Measurements from ENCODE around the gene RRAD.

Gene RRAD

DNA sequence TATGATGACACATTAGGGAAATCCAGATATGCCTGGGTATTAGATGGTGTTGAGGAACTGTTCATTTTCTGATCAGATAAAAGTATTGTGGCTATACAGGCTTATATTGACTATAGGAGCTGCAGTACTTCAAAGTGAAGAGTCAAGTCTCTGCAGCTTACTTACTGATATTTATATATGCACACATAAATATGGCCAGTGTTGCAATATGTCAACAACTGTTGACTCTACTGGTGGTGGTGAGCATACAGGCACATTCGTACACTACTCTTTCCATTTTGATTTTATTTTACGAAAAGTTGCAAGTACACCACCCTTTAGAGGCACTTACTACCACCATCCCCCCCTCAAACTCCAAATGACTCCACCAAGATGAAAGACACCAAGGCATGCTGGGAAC lies 6.3 kb upstream of the RRAD start:
- no peaks in the 10 kb centered on the region for H3K27me3 ChIP-seq
- H3K36me3 ChIP-seq, result no peaks in the 10 kb centered on the region
- TF ChIP-seq, protein P1, sequence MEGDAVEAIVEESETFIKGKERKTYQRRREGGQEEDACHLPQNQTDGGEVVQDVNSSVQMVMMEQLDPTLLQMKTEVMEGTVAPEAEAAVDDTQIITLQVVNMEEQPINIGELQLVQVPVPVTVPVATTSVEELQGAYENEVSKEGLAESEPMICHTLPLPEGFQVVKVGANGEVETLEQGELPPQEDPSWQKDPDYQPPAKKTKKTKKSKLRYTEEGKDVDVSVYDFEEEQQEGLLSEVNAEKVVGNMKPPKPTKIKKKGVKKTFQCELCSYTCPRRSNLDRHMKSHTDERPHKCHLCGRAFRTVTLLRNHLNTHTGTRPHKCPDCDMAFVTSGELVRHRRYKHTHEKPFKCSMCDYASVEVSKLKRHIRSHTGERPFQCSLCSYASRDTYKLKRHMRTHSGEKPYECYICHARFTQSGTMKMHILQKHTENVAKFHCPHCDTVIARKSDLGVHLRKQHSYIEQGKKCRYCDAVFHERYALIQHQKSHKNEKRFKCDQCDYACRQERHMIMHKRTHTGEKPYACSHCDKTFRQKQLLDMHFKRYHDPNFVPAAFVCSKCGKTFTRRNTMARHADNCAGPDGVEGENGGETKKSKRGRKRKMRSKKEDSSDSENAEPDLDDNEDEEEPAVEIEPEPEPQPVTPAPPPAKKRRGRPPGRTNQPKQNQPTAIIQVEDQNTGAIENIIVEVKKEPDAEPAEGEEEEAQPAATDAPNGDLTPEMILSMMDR (IDR thresholded peaks at IDR 0.05; ENCODE audit: low read depth, low read length), result no peak
- no peaks in the 10 kb centered on the region for H3K9me3 ChIP-seq
- H3K4me3 ChIP-seq (ENCODE audit: low read depth, low read length), result no peak overlapping the region
- H3K4me1 ChIP-seq, result peaks cover 7% of the 10 kb centered on the region
- no peak for DNase-seq

DNA sequence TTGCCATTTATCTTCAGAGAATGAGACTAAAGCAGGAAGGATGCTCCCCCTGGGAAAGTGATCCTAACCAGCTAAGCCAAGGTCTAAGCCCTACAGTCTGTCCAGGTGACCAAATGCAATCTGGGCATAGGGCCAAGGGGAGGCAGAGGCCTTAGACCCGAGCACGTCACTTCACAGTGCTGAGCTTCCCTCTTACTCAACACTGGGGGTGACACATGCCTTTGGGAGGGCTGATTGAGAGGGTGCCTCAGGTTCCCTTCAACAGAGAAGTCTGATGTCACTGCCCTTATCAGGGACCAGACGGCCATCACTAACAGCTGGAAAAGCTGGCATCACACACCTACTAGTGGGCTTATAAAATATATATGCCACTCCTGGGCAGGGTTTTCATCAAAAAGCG lies 4.9 kb upstream of the RRAD start:
- no peaks in the 10 kb centered on the region for H3K9me3 ChIP-seq
- H3K36me3 ChIP-seq, result no peaks in the 10 kb centered on the region
- no peak overlapping the region for H3K4me3 ChIP-seq (ENCODE audit: low read depth, low read length)
- TF ChIP-seq, protein P1 (IDR thresholded peaks at IDR 0.05; ENCODE audit: low read depth, low read length), result no peak
- H3K4me1 ChIP-seq, result peaks cover 7% of the 10 kb centered on the region
- H3K27me3 ChIP-seq, result no peaks in the 10 kb centered on the region
- peak; percentile 48 for DNase-seq

DNA sequence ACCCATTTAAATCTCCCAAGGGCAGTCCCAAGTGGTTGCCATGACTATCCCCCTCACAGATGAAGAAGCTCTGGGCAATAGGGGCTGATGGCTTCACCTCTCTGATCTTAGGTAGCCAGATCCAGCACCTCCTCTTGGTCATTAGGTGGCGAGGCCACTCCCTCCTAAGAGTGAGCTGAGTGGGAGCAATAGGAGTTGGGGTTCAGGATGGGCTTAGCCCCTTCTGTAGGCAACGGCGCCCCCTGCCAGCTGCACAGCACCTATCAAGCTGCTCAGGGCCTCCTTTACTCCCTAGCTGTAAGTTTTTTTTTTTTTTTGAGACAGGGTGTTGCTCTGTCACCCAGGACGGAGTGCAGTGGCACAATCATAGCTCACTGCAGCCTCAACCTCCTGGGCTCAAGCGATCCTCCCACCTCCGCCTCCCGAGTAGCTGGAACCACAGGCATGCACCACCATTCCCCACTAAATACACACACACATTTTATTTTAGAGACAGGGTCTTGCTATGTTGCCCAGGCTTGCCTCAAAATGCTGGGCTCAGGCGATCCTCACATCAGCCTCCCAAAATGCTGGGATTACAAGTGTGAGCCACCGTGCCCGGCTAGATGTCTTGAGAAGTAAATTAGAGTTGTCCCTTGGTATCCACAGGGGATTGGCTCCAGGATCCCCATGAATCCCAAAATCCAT lies 3.5 kb upstream of the RRAD start:
- Histone ChIP-seq H3K4me3 (ENCODE audit: low read depth, low read length) (no peak overlapping the region), H3K27me3 (peaks cover 5% of the 10 kb centered on the region; the same call in 1 of the 2 replicates), H3K4me1 (peaks cover 7% of the 10 kb centered on the region), H3K36me3 (no peaks in the 10 kb centered on the region), H3K9me3 (no peaks in the 10 kb centered on the region)
- peak; percentile 60 for DNase-seq
- TF ChIP-seq, protein P1 (IDR thresholded peaks at IDR 0.05; ENCODE audit: low read depth, low read length), result peak; percentile 59

DNA sequence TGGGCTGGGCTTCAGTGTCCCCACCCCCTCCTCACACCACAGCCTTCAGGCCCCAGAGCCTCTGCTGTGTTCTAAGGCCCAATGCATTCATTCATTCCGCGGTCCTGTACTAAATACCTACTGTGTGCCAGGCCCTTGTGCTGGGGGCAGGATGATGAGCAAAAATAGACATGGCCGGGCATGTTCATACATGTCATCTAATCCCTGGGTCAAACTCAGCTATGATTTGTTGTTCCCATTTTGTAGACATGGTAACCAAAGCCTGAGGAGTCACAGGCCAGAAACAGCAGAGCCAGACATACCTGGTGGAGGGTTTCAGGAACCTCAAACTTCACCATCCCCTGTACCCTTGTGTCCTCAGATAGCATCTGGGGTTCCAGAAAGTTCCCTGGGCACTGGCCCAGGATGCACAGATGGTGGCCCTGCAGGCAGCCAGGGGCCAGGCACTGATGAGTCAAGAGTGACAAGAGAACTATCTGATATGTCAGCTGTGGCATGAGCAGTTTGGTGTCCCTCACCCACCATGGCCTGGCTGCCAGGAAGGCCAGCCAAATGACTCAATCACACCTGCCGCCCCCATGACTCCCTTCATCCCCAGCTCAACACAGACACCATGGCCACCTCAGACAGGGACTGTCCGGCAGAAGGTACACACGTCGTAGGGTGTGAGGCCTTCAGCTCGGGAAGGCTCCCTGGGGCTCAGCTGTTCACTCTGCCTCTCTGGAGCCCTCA lies 2.7 kb upstream of the RRAD start:
- DNase-seq, result no peak
- peaks cover 12% of the 10 kb centered on the region for H3K4me1 ChIP-seq
- H3K9me3 ChIP-seq, result no peaks in the 10 kb centered on the region
- no peak overlapping the region for H3K4me3 ChIP-seq (ENCODE audit: low read depth, low read length)
- peaks cover 5% of the 10 kb centered on the region; the same call in 1 of the 2 replicates for H3K27me3 ChIP-seq
- TF ChIP-seq, protein P1 (IDR thresholded peaks at IDR 0.05; ENCODE audit: low read depth, low read length), result no peak
- H3K36me3 ChIP-seq, result no peaks in the 10 kb centered on the region

DNA sequence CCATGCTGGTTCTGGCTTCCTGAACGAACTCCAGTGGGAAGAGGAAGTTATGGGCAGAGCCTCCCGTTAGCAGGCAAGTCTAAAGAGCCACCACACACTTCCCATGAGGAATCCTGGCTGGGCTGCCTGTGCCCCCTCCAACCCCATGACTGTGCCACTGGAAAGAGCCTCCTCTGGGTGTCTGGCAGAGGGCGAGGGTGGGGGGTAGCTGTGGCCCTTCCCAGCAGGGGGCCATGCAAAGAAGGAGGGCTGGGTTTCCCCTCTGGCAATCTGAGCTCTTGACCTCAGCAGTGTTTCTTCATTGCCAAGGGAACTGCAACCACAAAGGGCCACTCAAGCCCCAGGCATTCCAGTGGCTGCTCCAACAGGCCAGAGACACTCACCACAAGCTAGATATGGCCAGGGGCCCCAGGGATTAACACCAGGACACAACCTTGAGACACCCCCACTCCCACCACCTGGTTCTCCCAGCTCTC lies 1.7 kb upstream of the RRAD start:
- Histone ChIP-seq H3K4me1 (peaks cover 16% of the 10 kb centered on the region), H3K4me3 (ENCODE audit: low read depth, low read length) (no peak overlapping the region), H3K36me3 (no peaks in the 10 kb centered on the region), H3K27me3 (peaks cover 5% of the 10 kb centered on the region; the same call in 1 of the 2 replicates), H3K9me3 (no peaks in the 10 kb centered on the region)
- TF ChIP-seq, protein P1 (IDR thresholded peaks at IDR 0.05; ENCODE audit: low read depth, low read length), result no peak
- peak; percentile 38 for DNase-seq

Measured in BE2C (cell line).